Activated CD4-positive, alpha-beta T cell treated with anti-CD3 and anti-CD28 coated beads for 4 hours (primary cell): ENCODE results near the gene GOLT1A.

ENCODE experiments used
- DNase-seq, 2 donors: peaks; one replicate each; pipeline ENCODE4 v3.0.0-alpha.2; 2020

GOLT1A gene

DNA sequence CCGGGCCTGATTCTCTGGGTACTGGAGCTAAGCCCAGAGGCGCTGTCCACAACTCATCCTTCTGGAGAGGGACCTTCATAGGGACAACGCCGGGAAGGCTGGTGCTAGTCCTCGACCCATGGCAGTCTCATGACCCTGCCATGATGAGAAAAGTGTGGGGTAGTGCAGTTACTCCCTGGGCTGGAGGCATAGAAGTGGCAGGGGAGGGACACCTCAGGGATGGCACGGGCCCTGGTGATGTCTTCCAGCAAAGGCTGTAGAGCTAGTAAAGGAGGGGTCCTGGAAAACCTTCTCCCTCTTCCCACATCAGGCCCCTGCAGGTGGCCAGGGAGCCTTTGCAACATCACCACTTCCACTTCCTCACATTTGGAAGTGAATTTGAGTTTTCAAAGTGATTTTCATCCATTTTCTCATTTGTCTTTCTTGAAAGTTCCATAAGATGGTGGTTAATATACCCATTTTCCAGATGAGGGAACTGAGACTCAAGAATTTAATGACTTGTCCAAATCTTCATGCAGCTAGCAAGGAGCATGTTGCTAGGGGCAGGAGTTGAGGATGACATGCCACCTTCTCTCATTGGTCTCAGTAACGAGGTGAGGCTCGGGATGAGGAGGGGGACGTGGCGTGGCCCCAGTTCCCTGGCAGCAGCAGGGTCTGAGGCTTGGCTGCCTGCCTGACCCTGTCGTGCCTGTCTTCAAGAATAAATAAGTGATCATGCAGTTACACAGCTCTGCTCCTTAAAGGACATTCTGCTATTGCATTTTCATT lies 3.3 kb upstream of the GOLT1A start:
- no peak for DNase-seq

DNA sequence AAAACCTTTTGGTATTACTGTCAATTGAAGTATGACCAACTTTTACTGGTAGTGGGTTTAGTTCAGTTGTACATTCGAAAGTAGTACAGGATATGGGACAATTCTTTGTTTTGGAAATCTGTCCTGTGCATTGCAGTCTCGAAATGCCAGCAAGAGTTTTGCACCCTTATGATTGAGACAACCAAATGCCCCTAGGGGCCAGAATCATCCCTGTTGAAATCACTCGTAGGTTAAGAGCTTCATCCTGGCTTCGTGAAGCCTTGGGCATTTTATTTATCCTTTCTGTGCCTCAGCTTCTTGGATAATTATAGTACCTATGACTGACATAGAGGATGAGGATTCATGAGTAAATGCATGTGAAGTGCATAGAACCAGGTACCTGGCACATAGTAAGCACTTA lies 2.4 kb upstream of the GOLT1A start:
- no peak for DNase-seq

DNA sequence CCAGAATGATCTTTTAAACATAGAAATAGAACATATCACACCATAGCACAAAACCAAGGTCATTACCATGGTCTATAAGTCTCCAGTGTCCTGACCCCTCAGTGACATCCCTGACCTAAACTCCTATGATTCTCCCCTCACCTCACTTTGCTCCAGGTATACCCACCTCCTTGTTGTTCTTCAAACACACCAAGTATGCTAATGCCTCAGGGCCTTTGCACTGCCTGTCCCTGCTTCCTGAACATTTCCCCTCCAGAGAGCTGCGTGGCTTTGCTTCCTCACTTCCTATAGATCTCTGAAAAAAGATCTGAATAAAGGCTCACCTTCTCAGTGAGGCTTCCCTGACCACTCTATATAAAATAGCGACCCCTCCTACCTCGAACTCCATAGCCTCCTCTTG lies 1.1 kb downstream of the GOLT1A start:
- DNase-seq = no peak

DNA sequence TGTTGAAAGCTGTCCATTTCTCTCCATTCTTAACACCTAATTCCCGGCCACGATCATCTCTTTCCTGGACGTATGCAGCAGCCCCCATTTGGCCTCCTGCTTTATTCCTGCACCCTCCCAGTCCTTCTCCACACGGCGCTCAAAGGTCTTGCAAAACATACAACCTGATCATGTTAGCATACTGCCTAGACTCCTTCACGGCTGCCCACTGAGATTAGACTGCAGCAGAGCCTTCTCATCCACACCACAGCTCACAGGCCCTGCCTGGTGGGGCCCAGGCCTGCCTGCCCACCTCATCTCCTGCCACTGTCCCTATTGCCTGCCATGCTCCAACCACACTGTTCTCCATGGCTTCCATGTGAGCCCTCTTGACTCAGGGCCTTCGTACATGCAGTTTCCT lies 2.7 kb downstream of the GOLT1A start:
- DNase-seq = no peak

DNA sequence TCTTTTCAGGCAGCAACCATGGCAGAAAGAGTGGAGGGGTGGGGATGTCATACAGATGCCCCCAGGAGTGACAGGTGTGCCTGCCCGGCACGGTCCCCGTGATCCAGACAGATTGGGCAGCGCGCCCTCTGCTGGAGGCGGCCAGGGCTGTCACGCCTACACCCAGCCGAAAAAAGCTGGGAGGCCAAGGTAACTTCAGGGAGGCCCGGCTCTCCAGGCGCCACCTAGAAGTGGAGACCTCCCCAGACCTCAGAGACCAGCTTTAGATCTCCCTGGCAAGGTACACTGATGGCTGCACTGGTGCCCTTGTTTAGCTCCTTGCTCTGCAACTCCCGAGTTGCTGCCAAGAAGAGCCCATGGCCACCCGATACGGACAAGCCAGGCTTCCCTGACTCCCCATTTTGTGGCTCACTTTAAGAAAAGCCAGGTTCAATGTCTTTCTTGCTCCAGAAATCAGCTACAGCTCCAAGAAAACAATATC lies 6.6 kb downstream of the GOLT1A start:
- peak; percentile 68 to 75 for DNase-seq

DNA sequence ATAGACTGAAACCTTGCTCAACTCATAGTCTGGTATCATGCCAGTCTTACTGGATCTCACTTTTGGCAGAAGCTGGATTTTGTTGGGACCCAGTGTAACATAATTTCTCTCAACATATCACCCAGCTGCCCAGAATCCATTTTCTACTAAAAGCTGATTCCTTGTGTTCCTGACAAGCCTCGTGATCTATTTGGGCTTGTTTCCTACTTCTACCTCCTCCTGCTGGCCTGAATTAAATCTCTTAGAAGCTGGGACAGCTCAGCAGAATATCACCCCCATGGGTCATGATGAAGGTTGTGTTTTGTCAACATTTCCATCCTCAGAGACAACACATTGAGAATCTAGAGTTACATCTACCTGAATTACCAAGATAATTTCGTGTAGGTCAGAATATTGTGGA lies 7.7 kb downstream of the GOLT1A start:
- no peak for DNase-seq

DNA sequence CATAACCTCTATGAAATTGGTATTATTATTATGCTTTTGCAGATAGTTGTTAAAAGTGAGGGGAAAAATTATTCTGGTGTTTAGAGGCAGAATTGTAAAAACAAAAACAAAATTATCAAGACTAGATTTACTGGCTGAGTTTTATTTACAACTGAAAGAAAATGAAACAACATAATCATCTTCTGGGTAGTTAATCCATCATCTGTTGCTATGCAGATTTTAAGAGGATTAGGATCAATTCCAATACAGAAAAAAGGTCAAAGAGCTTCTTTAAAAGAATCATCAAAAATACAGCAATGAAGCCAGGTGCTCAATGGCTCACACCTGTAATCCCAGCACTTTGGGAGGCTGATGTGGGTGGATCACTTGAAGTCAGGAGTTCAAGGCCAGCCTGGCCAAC lies 8.3 kb downstream of the GOLT1A start:
- no peak for DNase-seq

DNA sequence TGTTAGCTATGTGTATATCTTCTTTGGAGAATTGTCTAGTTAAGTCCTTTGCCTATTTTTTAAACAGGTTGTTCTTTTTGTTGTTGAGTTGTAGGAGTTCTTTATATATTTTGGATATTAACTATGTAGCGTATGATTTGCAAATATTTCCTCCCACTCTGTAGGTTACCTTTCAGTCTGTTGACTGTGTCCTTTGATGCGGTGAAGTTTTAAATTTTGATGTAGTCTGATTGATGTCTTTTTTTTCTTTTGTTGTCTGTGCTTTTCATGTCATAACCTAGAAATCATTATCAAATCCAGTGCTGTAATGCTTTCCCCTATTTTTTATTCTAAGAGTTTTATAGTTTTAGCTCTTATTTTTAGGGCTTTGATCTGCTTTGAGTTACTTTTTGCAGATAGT lies 8.8 kb downstream of the GOLT1A start:
- DNase-seq = no peak

DNA sequence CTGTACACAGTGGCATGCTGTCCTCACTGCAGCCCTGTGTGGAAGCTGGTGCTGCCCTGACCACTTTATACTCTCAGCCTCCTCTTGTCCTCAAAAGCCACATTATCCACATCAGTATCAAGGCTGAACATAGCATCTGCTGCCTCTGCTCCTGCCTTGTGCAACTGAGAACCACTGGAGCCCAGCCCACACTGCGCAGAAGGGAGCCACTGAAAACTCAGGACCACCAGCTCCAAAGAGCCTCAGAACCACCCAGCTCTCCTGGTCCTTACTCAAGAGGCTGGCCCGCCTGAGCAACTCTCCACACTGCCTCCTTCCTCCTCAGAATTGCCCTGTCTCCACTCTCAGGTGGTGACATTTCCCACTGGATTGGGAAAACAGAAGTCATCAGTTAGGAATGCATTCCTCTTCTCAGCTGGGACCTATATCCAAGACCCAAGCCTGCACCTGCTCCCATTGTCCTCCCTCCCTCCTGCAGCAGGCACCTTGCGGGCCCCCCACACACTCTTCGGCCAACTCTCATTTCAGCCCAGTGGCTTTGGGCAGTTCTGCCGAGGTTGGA lies 10.5 kb downstream of the GOLT1A start:
- no peak for DNase-seq

DNA sequence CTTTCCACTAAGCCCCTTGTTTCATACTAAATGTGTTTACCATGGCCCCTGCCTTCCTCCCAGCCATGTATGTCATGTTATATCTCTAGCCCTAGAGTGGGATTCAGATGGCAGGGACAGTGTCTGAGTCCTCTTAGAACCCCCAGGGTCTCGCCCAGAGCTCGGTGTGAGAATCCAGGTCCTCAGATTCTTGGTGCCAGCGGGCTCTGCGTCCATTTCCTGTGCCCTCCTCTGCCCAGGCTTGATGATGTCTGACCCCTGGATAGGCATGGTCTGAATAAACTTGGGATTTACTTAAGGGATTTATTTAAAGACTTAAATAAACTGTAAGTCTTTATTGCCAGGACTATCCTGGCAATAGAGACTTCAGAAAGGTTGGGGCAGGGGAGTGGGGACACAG lies 11.3 kb downstream of the GOLT1A start:
- DNase-seq = no peak

DNA sequence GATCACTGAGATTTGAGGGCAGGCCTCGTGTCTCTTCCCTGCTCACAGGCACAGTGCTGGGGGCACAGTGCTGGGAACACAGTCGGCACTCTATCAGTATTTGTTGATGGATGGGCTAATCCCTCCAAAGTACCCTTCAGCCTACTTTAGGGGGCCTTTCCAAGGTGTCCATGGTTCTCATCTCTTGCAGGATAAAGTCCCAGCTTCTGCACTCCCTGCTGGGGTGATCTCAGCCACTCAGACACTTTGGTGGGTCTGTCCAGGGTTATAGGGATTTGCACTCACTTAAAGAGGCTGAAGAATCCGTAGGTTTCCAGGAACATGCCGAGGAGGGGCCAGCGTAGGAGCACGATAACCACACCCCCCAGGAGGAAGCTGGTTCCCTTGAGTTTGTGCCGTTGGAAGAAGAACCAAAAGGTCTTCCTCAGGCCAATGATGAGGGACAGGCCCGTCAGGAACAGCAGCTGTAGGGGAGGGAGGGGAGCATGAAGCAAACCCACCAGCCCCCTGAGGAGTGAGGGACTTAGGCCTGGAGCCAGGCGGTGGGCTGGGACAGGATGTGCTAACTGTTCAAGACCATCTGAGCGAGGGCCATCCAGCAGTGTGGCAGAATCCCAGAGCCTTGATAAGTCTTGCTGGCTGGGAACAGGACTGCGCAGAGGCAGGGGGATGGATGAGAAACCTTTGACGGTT lies 12.3 kb downstream of the GOLT1A start:
- DNase-seq = no peak

DNA sequence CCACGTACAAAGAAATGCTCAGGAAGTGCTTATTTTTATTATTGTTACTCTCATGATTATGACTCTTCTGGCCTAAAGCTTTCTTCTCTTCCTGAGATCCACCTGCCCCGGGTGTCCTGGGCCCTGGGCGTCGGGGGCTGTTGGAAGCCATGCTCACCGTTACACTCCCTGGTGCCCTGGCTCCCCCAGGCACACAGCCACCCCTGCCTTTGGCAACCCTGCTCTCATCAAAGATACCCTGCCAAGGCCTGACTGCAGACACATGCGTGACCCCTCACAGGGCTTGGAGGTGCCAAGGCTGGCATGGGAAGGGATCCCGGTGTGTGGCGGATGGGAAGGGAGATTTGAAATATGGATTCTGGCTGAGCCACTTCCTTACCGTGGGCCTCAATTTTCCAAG lies 14.2 kb downstream of the GOLT1A start:
- no peak for DNase-seq

DNA sequence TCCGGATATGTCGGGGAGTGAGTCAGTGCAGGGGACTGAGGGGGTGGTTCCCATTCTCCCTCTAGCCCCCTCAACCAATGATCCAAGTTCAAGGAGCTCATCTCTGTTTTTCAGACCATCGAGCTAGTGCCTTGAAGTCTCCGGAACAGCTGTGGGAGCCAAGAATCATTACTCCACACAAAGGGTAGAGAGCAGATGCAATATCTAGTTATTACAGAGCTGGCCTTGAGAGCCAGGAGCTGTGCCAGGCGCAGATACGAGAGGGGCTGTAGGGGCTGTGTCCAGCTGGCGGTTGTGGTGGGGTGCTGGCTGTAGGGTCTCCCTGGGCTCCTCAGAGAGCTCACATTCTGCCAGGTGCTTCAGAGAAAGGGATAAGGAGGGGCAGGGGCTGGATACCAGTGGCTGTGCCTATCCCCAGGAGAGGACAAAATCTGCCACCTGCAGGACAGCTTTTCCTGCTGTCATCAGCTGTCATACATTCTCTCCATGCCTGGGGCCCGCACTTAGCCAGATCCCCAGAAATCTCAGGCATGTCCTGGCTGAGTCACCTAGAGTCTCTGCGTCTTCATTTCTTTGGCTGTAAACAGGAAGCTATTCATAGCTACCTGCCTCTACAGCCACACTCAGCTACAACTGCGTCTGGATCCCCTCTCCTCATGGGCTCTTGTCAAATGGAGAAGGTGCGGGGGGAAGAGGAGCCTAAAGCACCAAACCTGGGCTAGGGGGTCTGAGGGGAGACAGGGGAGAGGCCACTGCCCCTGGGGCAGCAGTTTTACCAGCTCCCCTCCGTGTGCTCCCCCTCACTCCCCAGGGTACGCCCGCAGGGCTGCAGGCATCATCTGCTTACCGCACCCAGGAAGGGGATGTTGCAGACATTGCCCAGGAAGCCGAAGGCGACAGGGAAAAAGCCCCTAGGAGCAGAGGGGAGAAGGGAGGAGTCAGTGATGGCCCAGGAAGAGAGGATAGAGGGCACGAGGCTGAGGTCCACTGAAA lies 15.1 kb downstream of the GOLT1A start:
- no peak for DNase-seq

DNA sequence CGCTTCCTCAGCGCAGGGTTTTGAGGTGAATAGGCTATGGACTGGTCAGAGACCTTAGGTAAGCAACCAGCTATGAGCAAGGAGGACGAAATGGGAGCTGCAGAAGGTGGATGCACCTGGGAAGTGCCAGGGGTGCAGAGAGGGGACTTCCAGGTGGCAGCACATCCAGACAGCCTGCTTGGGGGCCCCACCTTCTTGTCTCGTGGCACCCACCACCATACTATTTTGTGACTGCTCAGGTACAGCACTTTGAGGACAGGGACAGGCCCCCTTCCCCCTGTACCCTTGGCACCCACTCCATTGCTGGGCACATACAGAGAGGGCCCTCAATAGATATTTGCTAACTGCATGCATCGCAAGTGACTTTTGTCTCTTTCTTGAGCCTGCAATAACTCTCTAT lies 16.7 kb downstream of the GOLT1A start:
- no peak for DNase-seq

DNA sequence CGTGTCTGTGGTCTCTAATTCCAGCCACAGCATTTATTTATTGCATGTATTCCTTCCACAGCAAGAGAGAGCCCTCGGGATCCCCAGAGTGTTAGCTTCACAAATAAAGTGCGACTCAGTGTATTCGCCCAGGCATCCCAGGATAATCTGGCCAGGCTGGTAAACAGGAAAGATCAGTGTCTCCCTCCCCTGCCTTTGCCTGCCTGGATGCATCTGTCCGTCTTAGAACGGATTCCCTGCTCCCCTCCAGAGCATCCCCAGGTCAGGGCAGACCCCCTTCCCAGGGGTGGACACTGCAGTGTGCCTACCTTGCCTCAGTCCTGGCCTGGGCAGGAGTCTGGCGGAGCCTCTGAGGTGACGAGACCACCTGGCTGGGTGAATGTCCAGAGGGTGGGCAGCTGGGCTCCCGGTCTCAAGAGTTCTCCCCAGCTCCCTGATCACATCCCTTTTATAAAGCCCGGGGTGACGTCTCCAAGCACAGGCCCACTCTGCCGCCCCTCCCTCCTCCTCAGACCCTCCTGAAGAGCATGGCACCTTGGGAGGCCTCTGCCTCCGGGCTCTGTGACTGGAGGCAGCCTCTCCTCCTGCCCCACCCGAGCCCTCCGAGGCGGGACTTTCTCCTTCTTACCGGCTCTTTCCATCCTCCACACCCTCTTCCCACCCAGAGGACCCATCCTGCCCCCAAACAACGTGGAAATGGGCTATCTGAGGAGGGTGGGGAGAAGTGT lies 17.6 kb downstream of the GOLT1A start, which contains the start of gene KISS1:
TSS of gene KISS1 (minus strand) at position 424 of the 728 bp plus-strand sequence. CDS start 3,615 bp downstream, outside the sequence.
- no peak for DNase-seq

DNA sequence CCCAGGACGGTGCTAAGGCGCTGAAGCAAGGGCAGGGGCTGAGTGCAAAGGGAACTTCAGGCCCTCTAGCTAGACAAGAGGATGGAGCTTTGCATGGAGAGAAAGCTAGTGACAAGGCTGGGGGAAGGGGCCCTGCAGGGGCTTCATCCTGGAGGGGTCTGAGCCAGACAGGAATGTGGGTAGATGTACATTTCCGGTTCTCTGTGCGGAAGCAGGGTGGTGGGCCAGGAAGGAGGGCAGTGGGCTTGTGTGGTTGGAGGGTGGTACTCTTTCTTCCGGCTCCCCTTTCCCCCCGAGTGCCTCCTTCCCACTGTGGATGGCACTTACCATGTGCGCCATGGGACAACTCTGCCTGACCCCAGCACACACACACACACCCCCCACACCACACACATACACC lies 19.0 kb downstream of the GOLT1A start:
- no peak for DNase-seq

DNA sequence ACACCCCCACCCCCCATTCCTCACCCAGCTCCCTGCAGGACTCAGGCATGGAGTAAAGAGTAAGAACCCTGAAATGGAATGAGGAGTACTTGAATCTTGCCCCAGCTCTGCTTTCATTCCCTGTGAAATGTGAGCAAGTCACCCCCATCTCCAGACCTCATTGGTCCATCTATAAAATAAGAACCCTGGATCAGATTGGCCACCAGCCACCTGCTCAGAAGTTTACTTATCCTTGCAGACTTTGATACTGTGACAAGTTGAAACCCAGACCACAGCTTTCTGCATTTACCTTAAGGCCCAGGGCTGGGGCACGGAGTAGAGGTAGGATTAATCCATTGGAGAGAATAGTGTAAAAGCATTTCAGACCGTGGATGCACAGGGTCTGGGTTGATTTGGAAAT lies 19.7 kb downstream of the GOLT1A start:
- no peak for DNase-seq

DNA sequence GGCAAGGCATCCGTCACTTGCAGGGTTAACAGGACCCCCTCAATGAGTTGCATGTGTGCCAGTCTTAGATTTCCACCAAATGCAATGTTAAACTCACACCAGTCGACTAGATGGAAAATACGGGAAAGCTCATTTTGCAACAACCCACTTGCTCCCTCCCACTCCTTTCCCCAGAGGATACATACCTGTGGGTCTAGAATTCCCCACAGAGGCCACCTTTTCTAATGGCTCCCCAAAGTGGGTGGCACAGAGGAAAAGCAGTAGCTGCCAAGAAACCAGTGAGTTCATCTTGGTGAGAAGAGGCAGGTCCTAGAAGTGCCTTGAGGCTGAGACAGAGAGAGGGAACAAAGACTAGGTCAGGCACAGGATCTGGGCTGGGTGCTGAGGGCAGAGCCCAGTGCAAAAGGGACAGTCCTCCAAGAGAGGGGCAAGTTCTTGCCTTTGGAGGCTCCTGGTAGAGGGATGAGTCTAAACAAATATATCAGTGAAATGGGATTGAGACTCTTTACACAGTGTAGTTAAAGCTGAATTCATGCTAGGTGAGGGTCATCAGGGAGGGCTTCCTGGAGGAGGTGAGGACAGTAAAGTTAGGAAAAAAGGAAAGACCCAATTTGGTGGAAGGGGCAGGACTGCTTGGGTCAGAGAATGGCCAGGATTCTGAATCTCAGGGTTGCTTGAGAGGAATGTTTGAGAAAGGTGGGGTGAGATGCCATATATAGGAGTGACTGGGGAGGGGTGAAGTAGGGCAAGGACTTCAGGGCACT lies 21.0 kb downstream of the GOLT1A start:
- DNase-seq = no peak

DNA sequence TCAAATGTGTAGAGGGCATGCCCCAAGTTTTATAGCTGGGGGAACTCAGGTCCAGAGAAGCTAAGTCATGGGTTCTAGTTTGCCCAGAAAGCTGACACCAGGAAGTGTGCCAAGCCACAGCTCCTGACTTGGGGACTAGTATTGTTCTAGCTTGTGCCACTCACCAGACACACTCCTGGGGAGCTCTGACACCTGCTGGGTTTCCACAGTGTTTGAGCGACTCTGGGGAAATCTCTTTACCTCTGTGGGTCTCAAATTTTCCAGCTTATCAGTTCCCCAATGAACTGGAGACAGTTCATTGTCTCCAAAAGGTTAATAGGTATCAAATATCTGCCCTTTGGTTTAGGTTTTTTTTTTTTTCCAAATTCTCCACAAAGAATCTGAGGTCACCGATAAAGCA lies 21.7 kb downstream of the GOLT1A start:
- no peak for DNase-seq

DNA sequence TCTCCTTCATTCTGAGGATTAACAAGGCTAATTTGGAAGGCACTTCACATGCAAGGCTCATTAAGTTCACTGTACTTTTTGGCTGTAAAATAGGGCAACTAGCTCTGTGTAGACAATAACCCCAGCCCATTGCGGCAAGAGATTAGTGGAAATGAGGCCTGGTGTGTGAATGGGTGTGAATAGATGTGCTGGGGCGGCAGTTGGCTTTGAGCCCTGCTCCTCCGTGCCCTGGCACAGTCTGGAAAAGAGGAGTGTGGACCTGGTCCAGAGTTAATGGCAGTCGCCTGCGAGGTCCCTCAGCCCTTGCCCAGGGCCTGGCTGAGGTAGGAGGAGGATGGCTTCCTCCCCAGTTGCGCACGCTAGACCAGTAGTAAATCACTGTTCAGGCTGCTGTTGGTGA lies 22.3 kb downstream of the GOLT1A start:
- DNase-seq = no peak
